Neural crest cell (in vitro differentiated cells): ENCODE measurements around the gene NMNAT2. TPM values are rescaled to one million over a fixed set of nuclear protein-coding genes. Genes with fewer than 3 reads are reported as not detected.

Source experiments
- DNase-seq: peaks from one replicate; pipeline ENCODE4 v3.0.0; 2021; ENCODE audit warnings: low read depth, mixed read lengths, low spot score
- H3K27ac Mint-ChIP-seq: one replicate; pipeline ENCODE4 v1.8.0; 2021; ENCODE audit warnings: mild to moderate bottlenecking, mixed read lengths; ENCODE audit not compliant: unreplicated experiment
- H3K27me3 Mint-ChIP-seq: 2 replicates; pipeline ENCODE4 v1.8.0; 2021; ENCODE audit warnings: low read depth, mild to moderate bottlenecking, mixed read lengths
- H3K36me3 Mint-ChIP-seq: 2 replicates; pipeline ENCODE4 v1.8.0; 2021; ENCODE audit warnings: low read depth, mild to moderate bottlenecking, mixed read lengths
- H3K4me1 Mint-ChIP-seq: 2 replicates; pipeline ENCODE4 v1.8.0; 2021; ENCODE audit warnings: mixed read lengths
- H3K4me3 Mint-ChIP-seq: one replicate; pipeline ENCODE4 v1.8.0; 2021; ENCODE audit warnings: mild to moderate bottlenecking, mixed read lengths
- H3K9me3 Mint-ChIP-seq: 2 replicates; pipeline ENCODE4 v1.8.0; 2021; ENCODE audit warnings: mixed read lengths
- total RNA-seq: library from RNA; stranded (reverse); gene quantifications from 2 replicates; pipeline ENCODE4 v1.2.1, GENCODE V29; 2021
- TF ChIP-seq, protein P1 (sequence below): fragments of 200-600 bp; sonication (generic); conservative IDR thresholded peaks from 2 replicates; pipeline ENCODE4 v1.5.0; 2021; ENCODE audit warnings: antibody characterized with exemption, mild to moderate bottlenecking

The NMNAT2 gene
- total RNA-seq, 1 donor from 2014 or later, result 4.5 TPM

DNA sequence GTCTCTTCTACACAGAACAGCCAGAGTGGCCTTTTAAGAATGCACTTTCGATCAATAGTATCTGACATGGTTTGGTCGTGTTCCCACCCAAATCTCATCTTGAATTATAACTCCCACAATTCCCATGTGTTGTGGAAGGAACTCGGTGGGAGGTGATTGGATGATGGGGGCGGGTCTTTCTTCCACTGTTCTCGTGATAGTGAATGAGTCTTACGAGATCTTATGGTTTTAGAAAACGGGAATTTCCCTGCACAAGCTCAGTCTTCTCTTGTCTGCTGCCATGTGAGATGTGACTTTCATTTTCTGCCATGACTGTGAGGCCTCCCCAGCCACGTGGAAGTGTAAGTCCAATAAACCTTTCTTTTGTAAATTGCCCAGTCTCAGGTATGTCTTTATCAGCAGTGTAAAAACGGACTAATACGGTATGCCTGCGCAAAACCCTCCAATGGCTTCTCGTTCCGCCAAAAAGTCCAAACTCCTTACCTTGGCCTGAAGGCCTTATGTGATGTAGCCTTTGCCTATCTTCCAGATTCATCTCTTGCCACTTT is 31.1 kb upstream of the NMNAT2 start:
- TF ChIP-seq, protein P1, sequence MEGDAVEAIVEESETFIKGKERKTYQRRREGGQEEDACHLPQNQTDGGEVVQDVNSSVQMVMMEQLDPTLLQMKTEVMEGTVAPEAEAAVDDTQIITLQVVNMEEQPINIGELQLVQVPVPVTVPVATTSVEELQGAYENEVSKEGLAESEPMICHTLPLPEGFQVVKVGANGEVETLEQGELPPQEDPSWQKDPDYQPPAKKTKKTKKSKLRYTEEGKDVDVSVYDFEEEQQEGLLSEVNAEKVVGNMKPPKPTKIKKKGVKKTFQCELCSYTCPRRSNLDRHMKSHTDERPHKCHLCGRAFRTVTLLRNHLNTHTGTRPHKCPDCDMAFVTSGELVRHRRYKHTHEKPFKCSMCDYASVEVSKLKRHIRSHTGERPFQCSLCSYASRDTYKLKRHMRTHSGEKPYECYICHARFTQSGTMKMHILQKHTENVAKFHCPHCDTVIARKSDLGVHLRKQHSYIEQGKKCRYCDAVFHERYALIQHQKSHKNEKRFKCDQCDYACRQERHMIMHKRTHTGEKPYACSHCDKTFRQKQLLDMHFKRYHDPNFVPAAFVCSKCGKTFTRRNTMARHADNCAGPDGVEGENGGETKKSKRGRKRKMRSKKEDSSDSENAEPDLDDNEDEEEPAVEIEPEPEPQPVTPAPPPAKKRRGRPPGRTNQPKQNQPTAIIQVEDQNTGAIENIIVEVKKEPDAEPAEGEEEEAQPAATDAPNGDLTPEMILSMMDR, result no peak
- Mint-ChIP-seq H3K9me3 (no peaks in the 10 kb centered on the region), H3K4me1 (no peaks in the 10 kb centered on the region), H3K27ac (no peak overlapping the region), H3K27me3 (no peaks in the 10 kb centered on the region), H3K36me3 (no peaks in the 10 kb centered on the region), H3K4me3 (no peak overlapping the region)
- no peak for DNase-seq

DNA sequence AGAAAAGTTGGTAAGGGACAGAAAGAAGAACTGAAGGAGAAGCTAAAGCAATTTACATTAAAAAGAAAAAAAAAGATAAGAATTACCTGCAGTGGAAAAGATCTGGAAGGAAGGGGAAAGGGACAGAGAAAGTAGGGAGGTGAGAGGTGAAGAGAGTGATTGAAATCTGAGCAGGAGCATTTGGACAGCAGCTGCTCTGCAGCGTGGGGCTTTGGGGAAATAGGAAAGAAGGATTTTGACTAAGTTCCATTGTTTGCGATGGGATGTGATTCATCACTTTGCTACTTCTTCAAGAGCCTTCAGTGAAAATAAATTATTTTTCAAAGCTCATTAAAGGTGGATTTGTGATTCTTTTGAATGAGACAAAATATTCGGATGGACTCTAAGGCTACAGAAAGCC is 26.1 kb upstream of the NMNAT2 start:
- no peaks in the 10 kb centered on the region for H3K27me3 Mint-ChIP-seq
- no peak for DNase-seq
- no peaks in the 10 kb centered on the region for H3K36me3 Mint-ChIP-seq
- no peak overlapping the region for H3K4me3 Mint-ChIP-seq
- H3K27ac Mint-ChIP-seq, result no peak overlapping the region
- TF ChIP-seq, protein P1, result no peak
- H3K4me1 Mint-ChIP-seq, result peaks cover 5% of the 10 kb centered on the region
- H3K9me3 Mint-ChIP-seq, result no peaks in the 10 kb centered on the region

DNA sequence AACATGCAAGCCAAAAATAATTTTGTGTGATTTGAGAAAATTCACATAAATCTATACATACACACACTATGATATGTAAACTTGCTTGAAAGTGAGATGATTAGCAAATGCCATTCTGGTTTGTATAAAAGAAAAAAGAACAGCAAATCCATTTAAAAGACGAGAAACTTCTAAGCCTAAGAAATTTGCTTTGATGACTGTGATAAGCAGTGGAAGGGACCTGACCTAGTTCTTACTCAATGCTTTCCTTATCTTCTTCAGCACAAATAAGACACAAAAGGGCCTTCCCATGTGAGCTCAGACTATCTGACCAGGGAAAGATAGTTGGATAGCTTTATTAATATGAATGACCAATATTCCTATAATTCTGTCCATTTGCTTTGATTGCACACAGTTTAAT is 25.3 kb upstream of the NMNAT2 start:
- no peak overlapping the region for H3K4me3 Mint-ChIP-seq
- peaks cover 5% of the 10 kb centered on the region for H3K4me1 Mint-ChIP-seq
- no peaks in the 10 kb centered on the region for H3K36me3 Mint-ChIP-seq
- H3K9me3 Mint-ChIP-seq, result no peaks in the 10 kb centered on the region
- TF ChIP-seq, protein P1, result no peak
- no peak for DNase-seq
- H3K27me3 Mint-ChIP-seq, result no peaks in the 10 kb centered on the region
- H3K27ac Mint-ChIP-seq, result no peak overlapping the region

DNA sequence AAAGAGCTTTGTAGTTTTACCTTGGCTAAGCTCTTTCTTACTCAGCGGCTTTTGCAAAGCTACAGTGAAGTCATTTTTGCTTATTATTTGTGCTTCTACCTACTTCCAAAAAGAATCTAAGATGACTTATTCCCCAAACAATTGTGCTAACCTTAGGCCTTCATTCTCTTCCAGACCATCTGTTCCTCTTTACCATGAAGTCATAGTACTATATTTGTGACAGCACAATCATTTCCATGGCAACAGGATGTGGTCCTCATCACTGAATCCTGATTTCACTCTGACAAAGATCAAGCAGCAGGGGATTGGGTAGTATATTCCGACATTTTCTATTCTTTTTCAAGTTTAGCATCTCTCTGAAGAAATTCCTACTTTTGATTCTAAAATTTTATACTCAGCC is 24.8 kb upstream of the NMNAT2 start:
- no peak for DNase-seq
- H3K4me3 Mint-ChIP-seq, result no peak overlapping the region
- H3K4me1 Mint-ChIP-seq, result peaks cover 5% of the 10 kb centered on the region
- peaks cover under 1% of the 10 kb centered on the region for H3K27me3 Mint-ChIP-seq
- H3K9me3 Mint-ChIP-seq, result no peaks in the 10 kb centered on the region
- TF ChIP-seq, protein P1, result no peak
- H3K27ac Mint-ChIP-seq, result no peak overlapping the region
- H3K36me3 Mint-ChIP-seq, result no peaks in the 10 kb centered on the region

DNA sequence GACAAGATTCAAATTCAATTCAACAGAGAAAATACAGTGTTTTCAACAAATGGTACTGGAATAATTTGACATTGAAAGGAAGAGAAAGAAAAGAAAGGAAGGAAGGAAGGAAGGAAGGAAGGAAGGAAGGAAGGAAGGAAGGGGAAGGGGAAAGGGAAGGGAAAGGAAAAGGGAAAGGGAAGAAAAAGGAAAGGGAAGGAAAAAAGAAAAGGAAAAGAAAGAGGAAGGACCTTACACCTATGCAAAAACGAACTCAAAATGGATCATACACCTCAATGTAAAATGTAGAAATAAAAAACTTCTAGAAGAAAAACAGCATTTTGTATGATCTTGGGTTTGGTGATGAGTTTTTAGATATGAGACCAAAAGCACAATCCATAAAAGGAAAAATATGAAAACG is 19.9 kb upstream of the NMNAT2 start:
- no peaks in the 10 kb centered on the region for H3K9me3 Mint-ChIP-seq
- H3K27me3 Mint-ChIP-seq, result peaks cover 8% of the 10 kb centered on the region

More for the DNA sequence above, 19.9 kb upstream of the NMNAT2 start:
- TF ChIP-seq, protein P1, result no peak
- no peaks in the 10 kb centered on the region for H3K36me3 Mint-ChIP-seq
- peaks cover 2% of the 10 kb centered on the region for H3K4me1 Mint-ChIP-seq
- no peak overlapping the region for H3K4me3 Mint-ChIP-seq
- H3K27ac Mint-ChIP-seq, result no peak overlapping the region
- DNase-seq, result no peak
